Mononuclear cell (primary cell): ENCODE results near the gene PRDX5. TPM values are rescaled to one million over a fixed set of nuclear protein-coding genes. Genes with fewer than 3 reads are reported as not detected.
"Not testable (repeated sequence)": the region's sequence is repeated elsewhere in the genome, so short reads cannot be mapped to it uniquely, and the experiment has no call there.

ENCODE experiments used
- H3K27me3 ChIP-seq: 2 replicates; pipeline ENCODE4 v1.6.0; 2011; ENCODE audit warnings: low read length, control low read depth; ENCODE audit not compliant: insufficient read depth
- H3K4me1 ChIP-seq: 2 replicates; pipeline ENCODE4 v1.5.1; 2011; ENCODE audit warnings: mild to moderate bottlenecking, low read length, control low read depth; ENCODE audit not compliant: insufficient read depth
- H3K4me3 ChIP-seq: 2 replicates; pipeline ENCODE4 v1.5.1; 2011; ENCODE audit warnings: mild to moderate bottlenecking, low read length, moderate library complexity
- H3K9me3 ChIP-seq: 2 replicates; pipeline ENCODE4 v1.5.1; 2011; ENCODE audit warnings: low read depth, mild to moderate bottlenecking, control low read depth, low read length
- total RNA-seq: library from RNA; depleted of rRNA; stranded (reverse); fragments of >200 nt; gene quantifications from one replicate; pipeline ENCODE4 v1.2.3, GENCODE V29; 2012

Gene PRDX5
- total RNA-seq, 1 donor = 42.5 TPM

DNA sequence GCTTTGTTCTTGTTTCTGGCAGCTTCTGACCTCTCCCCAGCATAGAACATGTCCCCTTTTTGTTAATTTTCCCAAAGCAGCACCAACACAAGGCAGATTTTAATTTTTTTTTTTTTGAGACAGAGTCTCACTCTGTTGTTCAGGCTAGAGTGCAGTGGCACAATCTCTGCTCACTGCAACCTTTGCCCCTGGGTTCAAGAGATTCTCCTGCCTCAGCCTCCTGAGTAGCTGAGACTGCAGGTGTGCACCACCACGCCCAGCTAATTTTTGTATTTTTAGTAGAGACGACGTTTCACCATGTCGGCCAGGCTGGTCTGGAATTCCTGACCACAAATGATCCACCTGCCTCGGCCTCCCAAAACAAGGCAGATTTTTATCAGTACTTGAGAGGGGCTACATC is 10.1 kb upstream of the PRDX5 start:
- H3K9me3 ChIP-seq, H3K27me3 ChIP-seq, H3K4me3 ChIP-seq: not testable (repeated sequence)
- peaks cover 27% of the 10 kb centered on the region for H3K4me1 ChIP-seq

DNA sequence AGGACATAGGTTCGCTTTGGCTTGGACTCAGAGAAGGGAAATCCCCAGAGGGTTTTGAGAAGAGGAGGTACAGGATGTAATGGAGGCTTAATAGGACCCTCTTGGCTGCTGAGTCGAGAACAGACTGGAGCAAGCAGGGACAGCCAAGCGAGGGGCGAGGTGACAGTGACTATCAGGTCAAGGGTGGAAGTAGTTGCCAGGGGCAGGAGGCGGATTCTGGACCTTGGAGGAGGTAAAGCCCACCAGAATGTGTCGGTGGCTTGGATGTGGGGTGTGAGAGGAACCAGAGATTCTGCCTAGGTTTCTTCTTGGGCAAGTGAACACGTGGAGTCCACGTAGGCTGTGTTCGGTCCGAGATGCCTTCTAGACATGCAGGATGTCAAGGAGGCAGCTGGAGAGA is 5.0 kb upstream of the PRDX5 start:
- Histone ChIP-seq H3K9me3 (no peaks in the 10 kb centered on the region), H3K27me3 (no peaks in the 10 kb centered on the region), H3K4me1 (peaks cover 13% of the 10 kb centered on the region), H3K4me3 (no peak overlapping the region)

DNA sequence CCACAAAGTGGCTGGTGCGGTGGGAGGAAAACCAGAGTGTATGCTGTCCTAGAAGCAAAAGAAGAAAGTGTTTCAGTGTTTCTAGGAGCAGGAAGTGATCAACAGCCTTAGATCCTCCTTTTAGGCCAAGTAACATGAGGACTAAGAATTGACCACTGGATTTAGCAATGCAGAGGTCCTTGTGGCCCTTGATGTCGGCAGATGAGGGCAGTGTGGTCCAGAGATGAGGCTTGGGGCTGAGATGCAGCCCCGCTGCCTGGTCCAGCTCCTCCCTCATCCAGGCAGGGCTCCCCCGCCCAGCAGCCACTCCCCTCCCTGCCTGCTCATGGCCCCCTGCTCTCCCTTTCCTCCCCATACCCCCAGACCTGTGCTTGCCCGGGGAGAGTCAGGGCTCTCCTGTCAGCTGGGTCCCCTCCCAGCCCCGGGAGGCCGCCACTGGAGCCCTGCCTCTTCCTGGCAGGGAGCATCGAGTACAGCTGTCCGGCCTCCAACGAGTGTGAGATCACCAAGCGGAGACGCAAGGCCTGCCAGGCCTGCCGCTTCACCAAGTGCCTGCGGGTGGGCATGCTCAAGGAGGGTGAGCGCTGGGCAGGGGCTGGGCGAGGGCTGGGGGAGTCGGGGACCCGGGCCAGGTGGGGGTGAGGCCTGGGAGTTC is 4.3 kb upstream of the PRDX5 start:
- H3K27me3 ChIP-seq = no peaks in the 10 kb centered on the region
- H3K4me1 ChIP-seq = peaks cover 17% of the 10 kb centered on the region
- no peaks in the 10 kb centered on the region for H3K9me3 ChIP-seq
- no peak overlapping the region for H3K4me3 ChIP-seq

DNA sequence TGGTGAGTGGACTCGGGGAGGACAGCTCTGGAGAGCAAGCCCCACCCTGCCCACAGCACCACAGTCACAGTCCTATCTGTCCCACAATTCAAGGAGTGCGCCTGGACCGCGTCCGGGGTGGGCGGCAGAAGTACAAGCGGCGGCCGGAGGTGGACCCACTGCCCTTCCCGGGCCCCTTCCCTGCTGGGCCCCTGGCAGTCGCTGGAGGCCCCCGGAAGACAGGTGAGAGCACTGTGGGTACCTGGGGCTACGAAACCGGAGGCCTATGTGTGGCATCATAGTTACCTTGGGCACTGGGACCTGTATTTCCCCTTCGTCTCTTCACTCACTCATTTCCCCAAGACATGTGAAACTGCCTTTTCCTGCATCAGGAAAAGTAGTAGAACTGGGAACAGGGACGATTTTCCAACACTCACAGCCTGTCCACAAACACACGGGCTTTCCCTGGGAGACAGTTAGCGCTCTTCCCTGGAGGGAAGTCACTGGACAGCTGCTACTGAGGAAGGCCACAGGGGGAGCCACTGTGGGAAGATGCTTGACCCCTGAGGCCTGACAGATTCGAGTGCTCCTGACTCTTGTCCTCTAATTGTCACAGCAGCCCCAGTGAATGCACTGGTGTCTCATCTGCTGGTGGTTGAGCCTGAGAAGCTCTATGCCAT is 3.6 kb upstream of the PRDX5 start:
- peaks cover 24% of the 10 kb centered on the region for H3K4me1 ChIP-seq
- no peaks in the 10 kb centered on the region for H3K9me3 ChIP-seq
- no peak overlapping the region for H3K4me3 ChIP-seq
- H3K27me3 ChIP-seq = no peaks in the 10 kb centered on the region

DNA sequence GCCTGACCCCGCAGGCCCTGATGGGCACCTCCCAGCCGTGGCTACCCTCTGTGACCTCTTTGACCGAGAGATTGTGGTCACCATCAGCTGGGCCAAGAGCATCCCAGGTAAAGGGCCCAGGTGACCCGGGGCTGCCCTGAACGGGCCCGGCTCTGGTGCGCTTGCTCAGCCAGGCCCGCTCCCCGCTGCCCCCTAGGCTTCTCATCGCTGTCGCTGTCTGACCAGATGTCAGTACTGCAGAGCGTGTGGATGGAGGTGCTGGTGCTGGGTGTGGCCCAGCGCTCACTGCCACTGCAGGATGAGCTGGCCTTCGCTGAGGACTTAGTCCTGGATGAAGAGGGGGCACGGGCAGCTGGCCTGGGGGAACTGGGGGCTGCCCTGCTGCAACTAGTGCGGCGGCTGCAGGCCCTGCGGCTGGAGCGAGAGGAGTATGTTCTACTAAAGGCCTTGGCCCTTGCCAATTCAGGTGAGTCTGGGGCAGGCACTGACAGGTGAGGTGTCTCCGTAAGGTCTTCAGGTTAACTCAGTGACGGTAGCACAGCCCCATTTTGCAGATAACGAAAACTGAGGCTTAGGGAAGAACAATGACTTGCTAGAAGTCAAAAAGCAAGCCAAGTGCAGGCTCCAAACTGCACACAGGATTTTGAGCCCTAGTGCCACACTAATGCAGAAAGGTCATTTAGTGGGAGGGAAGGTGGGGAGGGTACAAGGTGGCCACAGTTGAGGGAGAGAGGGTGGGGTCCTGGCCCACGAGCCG is 2.9 kb upstream of the PRDX5 start:
- no peak overlapping the region for H3K4me3 ChIP-seq
- no peaks in the 10 kb centered on the region for H3K27me3 ChIP-seq
- H3K9me3 ChIP-seq = no peaks in the 10 kb centered on the region
- peaks cover 31% of the 10 kb centered on the region for H3K4me1 ChIP-seq

DNA sequence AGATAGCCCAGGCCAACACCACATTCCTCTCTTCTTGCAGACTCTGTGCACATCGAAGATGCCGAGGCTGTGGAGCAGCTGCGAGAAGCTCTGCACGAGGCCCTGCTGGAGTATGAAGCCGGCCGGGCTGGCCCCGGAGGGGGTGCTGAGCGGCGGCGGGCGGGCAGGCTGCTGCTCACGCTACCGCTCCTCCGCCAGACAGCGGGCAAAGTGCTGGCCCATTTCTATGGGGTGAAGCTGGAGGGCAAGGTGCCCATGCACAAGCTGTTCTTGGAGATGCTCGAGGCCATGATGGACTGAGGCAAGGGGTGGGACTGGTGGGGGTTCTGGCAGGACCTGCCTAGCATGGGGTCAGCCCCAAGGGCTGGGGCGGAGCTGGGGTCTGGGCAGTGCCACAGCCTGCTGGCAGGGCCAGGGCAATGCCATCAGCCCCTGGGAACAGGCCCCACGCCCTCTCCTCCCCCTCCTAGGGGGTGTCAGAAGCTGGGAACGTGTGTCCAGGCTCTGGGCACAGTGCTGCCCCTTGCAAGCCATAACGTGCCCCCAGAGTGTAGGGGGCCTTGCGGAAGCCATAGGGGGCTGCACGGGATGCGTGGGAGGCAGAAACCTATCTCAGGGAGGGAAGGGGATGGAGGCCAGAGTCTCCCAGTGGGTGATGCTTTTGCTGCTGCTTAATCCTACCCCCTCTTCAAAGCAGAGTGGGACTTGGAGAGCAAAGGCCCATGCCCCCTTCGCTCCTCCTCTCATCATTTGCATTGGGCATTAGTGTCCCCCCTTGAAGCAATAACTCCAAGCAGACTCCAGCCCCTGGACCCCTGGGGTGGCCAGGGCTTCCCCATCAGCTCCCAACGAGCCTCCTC is 2.0 kb upstream of the PRDX5 start:
- H3K4me1 ChIP-seq = peaks cover 31% of the 10 kb centered on the region
- not testable (repeated sequence) for H3K4me3 ChIP-seq, H3K27me3 ChIP-seq, H3K9me3 ChIP-seq

DNA sequence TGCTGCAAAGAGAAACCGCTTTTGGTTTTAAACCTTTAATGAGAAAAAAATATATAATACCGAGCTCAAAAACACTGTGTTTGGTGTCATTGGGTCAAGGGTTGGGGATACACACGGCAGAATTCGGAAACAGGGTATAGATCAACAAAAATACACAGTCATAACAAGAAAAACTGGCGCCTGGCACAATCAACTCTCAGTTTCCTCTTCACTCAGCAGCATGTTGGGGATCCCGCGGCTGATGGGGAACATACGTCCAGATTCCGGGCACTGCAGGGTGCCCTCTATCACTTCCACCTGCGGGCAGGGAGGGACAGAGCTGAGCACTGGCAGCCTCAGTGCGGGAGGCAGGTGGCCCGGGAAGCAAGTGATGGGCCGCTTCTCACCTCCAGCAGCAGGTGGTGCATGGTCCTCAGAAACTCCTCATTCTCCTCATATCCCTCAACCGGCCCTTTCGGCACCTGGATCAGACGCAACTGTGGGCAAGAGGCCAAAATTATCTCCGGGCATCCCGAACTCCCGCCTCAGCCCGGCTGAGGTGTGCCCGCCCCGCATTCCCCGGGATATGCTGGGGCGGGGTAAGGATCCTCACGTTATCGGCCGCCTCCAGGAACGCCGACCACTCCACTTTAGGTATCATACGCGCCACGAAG is 1.1 kb upstream of the PRDX5 start:
- Histone ChIP-seq H3K4me3 (peak overlapping the region; percentile 80), H3K9me3 (no peaks in the 10 kb centered on the region), H3K27me3 (no peaks in the 10 kb centered on the region), H3K4me1 (peaks cover 31% of the 10 kb centered on the region)

DNA sequence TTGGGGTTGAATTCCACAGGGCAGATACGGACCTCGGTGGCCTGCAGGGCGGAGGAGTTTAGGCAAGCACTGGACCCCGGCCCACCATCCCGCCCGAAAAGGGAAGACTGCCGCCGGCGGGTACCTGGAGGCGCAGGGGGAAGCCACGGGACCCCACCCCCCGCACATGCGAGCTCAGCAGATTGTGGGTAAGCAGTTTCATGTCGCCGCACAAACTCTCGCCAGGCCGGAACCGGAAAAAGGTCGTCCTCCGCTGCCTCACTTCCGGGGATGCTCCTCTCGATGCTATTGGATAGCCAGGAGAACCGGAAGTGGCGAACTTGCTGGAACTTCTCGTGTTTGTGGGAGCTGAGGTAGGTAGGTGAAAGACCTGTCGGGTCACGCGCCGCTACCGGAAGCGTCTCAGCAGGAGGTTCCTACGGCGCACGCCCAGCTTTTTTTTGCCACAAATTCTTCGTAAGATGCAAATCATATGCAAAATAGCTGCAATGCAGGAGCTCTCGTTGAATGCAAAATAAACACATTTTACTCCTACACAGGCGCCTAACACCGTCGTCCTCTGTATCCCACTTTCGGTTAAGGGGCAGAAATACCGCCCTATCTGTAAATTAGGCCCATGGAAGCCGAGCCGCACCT is 478 bp upstream of the PRDX5 start, which contains the start of gene TRMT112:
Gene TRMT112 (minus strand): TSS at position 235 of the 636 bp plus-strand sequence. CDS start 33 bp downstream, at position 202.
- Histone ChIP-seq H3K4me1 (peaks cover 31% of the 10 kb centered on the region), H3K9me3 (no peaks in the 10 kb centered on the region), H3K27me3 (no peaks in the 10 kb centered on the region), H3K4me3 (peak within 1 kb of the TSS; percentile 80)

DNA sequence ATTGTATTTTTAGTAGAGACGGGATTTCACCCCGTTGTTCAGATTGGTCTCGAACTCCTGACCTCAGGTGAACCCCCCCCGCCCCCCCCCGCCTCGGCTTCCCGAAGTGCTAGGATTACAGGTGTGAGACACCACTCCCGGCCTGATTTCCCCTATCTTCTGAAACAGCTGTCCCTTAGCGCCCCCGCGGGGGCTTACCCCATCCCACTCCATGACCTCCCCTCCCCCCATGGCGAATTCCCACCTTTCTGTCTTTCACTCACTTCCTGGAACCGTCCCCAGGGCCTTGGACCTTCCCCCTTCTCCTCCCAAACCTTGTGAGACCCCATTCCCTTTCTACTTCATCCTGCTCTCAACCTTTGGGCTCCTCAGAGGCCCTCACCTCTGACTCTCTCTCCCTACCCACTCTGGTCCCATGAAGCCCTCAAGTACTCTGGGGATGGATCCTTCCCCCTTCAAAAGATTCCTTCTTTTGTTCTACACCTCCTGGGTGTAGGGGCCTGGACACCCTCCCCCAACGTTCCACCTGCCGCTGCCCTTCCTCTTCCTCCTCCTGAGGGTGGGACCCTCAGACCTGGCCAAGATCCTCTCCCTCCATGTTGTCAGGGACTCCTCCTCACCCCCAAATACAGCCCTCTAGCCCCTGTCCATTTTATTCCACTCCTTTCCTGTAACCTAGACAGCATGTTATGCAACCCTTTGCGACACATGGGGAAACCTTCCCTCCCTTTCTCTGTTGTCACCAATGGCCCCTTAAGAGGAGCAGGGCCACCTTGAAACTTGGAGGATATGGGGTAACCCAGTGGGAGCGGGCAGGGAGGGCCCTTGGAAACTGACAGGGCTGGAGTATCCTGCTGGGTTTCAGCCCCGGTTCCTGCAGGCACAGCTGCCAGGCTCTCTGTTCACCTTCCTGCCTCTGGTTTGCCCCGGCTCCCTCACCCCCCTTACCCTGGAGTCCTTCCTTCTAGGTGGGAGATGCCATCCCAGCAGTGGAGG is 1.1 kb downstream of the PRDX5 start:
- H3K4me1 ChIP-seq = peaks cover 31% of the 10 kb centered on the region
- peak overlapping the region; percentile 80 for H3K4me3 ChIP-seq
- H3K9me3 ChIP-seq = no peaks in the 10 kb centered on the region
- H3K27me3 ChIP-seq = no peaks in the 10 kb centered on the region

DNA sequence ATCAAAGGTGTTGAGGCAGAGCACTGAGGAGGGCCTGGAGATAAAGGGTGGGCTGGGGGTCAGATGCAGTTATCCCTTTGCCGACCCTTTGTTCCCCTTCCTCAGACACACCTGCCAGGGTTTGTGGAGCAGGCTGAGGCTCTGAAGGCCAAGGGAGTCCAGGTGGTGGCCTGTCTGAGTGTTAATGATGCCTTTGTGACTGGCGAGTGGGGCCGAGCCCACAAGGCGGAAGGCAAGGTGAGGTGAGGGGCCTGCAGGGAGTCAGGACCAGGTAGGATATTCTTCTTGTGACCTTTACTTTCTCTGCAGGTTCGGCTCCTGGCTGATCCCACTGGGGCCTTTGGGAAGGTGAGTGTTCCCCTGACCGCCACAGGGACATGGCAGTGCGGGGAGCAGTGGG is 2.6 kb downstream of the PRDX5 start:
- Histone ChIP-seq H3K4me3 (no peak overlapping the region), H3K27me3 (no peaks in the 10 kb centered on the region), H3K9me3 (no peaks in the 10 kb centered on the region), H3K4me1 (peaks cover 31% of the 10 kb centered on the region)

DNA sequence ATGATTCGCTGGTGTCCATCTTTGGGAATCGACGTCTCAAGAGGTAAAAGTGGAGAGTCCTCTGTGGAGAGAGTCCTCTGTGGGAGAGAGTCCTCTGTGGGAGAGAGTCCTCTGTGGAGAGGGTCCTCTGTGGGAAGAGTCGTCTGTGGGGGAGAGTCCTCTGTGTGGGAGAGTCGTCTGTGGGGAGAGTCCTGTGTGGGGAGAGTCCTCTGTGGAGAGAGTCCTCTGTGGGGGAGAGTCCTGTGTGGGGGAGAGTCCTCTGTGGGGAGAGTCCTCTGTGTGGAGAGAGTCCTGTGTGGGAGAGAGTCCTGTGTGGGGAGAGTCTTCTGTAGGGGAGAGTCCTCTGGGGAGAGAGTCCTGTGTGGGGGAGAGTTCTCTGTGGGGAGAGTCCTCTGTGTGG is 3.1 kb downstream of the PRDX5 start:
- H3K27me3 ChIP-seq = no peaks in the 10 kb centered on the region
- peaks cover 30% of the 10 kb centered on the region for H3K4me1 ChIP-seq
- no peak overlapping the region for H3K4me3 ChIP-seq
- H3K9me3 ChIP-seq = no peaks in the 10 kb centered on the region

DNA sequence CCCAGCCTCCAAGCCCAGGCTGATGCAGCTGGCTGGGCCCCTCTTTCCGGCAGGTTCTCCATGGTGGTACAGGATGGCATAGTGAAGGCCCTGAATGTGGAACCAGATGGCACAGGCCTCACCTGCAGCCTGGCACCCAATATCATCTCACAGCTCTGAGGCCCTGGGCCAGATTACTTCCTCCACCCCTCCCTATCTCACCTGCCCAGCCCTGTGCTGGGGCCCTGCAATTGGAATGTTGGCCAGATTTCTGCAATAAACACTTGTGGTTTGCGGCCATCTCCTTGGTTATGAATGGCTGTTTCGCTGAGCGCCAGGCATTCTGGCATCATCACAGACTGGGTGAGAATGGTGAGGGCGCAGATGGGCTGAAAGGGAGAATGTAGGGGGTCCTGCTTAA is 3.6 kb downstream of the PRDX5 start:
- Histone ChIP-seq H3K4me3 (no peak overlapping the region), H3K9me3 (no peaks in the 10 kb centered on the region), H3K4me1 (peaks cover 25% of the 10 kb centered on the region), H3K27me3 (no peaks in the 10 kb centered on the region)

DNA sequence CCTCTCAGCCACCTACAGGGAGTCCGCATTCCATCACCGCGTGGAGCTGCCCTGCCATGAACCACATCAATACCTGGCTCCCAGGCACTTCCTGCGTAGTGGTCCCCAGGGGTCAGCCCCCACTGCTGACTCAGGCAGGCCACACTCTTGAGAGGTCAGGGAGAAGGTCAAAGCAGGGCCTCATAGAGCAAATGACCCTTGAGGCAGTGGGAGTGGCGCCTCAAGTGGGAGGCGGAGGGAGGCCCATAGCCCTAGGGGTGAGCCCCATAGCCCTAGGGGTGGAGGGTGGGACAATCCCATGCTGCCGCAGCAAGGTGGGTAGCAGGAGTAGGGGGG is 5.0 kb downstream of the PRDX5 start:
- Histone ChIP-seq H3K27me3 (no peaks in the 10 kb centered on the region), H3K4me1 (peaks cover 18% of the 10 kb centered on the region), H3K4me3 (no peak overlapping the region), H3K9me3 (no peaks in the 10 kb centered on the region)
